ENCODE results near the gene PGD. TPM values are rescaled to one million over a fixed set of nuclear protein-coding genes. Genes with fewer than 3 reads are reported as not detected.
A peak's percentile ranks its signal among the peaks of the same experiment; 100 is the strongest.

PGD gene
- total and polyA plus RNA-seq, 2 experiments from 2014 or later = 174 to 305 TPM

GRCh38 chr1:10450836-10451235 lies 52.0 kb downstream of the PGD start:
- H3K4me2 ChIP-seq = peak overlapping the region; percentile 68
- H3K79me2 ChIP-seq (replicated peaks; ENCODE audit: insufficient read depth) = no peaks in the 10 kb centered on the region
- H3K4me1 Mint-ChIP-seq = peaks cover 24% of the 10 kb centered on the region
- H3K4me1 ChIP-seq (ENCODE audit: insufficient read depth) = peaks cover 19% of the 10 kb centered on the region
- H3F3A ChIP-seq (replicated peaks; ENCODE audit: low read depth) = peaks cover 7% of the 10 kb centered on the region; the same call in 1 of the 2 replicates
- peaks cover 10% of the 10 kb centered on the region; the same call in 2 of the 3 replicates for H3K36me3 Mint-ChIP-seq (ENCODE audit: low read depth)
- peak overlapping the region; percentile 17; the same call in 2 of the 3 replicates for H3K4me3 Mint-ChIP-seq
- H3K27ac Mint-ChIP-seq = no peak overlapping the region; the same call in 1 of the 2 replicates
- H4K20me1 ChIP-seq (replicated peaks; ENCODE audit: insufficient read depth) = no peaks in the 10 kb centered on the region
- no peaks in the 10 kb centered on the region for H3K36me3 ChIP-seq (ENCODE audit: insufficient read depth)
- ATAC-seq (peak; percentile 24; the same call in 2 of the 3 replicates), DNase-seq (ENCODE audit: low spot score) (no peak)
- no peaks in the 10 kb centered on the region for H3K27me3 ChIP-seq (ENCODE audit: insufficient read depth)
- 0 out of 2 replicates have a peak overlapping the region, but pooled peaks have one; percentile 4 for H3K27ac ChIP-seq (ENCODE audit: low read depth)
- H3K4me3 ChIP-seq = peak overlapping the region; percentile 36; the same call in 1 of the 2 replicates
- no peaks in the 10 kb centered on the region for H3K27me3 Mint-ChIP-seq (ENCODE audit: insufficient read depth, low read depth, poor library complexity)
- H3K9me3 Mint-ChIP-seq = peaks cover 2% of the 10 kb centered on the region; the same call in 1 of the 3 replicates
- no peak for TF ChIP-seq ZNF114 (CRISPR knock-in tag; IDR thresholded peaks at IDR 0.05)
- TF ChIP-seq, protein P1, sequence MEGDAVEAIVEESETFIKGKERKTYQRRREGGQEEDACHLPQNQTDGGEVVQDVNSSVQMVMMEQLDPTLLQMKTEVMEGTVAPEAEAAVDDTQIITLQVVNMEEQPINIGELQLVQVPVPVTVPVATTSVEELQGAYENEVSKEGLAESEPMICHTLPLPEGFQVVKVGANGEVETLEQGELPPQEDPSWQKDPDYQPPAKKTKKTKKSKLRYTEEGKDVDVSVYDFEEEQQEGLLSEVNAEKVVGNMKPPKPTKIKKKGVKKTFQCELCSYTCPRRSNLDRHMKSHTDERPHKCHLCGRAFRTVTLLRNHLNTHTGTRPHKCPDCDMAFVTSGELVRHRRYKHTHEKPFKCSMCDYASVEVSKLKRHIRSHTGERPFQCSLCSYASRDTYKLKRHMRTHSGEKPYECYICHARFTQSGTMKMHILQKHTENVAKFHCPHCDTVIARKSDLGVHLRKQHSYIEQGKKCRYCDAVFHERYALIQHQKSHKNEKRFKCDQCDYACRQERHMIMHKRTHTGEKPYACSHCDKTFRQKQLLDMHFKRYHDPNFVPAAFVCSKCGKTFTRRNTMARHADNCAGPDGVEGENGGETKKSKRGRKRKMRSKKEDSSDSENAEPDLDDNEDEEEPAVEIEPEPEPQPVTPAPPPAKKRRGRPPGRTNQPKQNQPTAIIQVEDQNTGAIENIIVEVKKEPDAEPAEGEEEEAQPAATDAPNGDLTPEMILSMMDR (conservative IDR thresholded peaks at IDR 0.05; ENCODE audit: low read depth in 2 of 2) = no peak
- no peak for TF ChIP-seq ZNF331 (CRISPR knock-in tag; IDR thresholded peaks at IDR 0.05; ENCODE audit: low read depth)
- TF ChIP-seq NANOG (IDR thresholded peaks at IDR 0.05; ENCODE audit: borderline replicate concordance) = no peak
- TF ChIP-seq POLR2AphosphoS5 (IDR thresholded peaks at IDR 0.05; ENCODE audit: low read depth) = no peak
- TF ChIP-seq JUNB (IDR thresholded peaks at IDR 0.05; ENCODE audit: unreplicated experiment) = no peak
- TF ChIP-seq EZH2 (IDR thresholded peaks at IDR 0.05; ENCODE audit: low read depth, unreplicated experiment) = no peak
- TF ChIP-seq CREB1 (CRISPR knock-in tag; IDR thresholded peaks at IDR 0.05; ENCODE audit: low read depth) = no peak
- no peak for TF ChIP-seq ZNF462 (CRISPR knock-in tag; IDR thresholded peaks at IDR 0.05)
- TF ChIP-seq, protein P2, sequence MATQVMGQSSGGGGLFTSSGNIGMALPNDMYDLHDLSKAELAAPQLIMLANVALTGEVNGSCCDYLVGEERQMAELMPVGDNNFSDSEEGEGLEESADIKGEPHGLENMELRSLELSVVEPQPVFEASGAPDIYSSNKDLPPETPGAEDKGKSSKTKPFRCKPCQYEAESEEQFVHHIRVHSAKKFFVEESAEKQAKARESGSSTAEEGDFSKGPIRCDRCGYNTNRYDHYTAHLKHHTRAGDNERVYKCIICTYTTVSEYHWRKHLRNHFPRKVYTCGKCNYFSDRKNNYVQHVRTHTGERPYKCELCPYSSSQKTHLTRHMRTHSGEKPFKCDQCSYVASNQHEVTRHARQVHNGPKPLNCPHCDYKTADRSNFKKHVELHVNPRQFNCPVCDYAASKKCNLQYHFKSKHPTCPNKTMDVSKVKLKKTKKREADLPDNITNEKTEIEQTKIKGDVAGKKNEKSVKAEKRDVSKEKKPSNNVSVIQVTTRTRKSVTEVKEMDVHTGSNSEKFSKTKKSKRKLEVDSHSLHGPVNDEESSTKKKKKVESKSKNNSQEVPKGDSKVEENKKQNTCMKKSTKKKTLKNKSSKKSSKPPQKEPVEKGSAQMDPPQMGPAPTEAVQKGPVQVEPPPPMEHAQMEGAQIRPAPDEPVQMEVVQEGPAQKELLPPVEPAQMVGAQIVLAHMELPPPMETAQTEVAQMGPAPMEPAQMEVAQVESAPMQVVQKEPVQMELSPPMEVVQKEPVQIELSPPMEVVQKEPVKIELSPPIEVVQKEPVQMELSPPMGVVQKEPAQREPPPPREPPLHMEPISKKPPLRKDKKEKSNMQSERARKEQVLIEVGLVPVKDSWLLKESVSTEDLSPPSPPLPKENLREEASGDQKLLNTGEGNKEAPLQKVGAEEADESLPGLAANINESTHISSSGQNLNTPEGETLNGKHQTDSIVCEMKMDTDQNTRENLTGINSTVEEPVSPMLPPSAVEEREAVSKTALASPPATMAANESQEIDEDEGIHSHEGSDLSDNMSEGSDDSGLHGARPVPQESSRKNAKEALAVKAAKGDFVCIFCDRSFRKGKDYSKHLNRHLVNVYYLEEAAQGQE (IDR thresholded peaks at IDR 0.05; ENCODE audit: unreplicated experiment) = no peak
- TF ChIP-seq, protein P3, sequence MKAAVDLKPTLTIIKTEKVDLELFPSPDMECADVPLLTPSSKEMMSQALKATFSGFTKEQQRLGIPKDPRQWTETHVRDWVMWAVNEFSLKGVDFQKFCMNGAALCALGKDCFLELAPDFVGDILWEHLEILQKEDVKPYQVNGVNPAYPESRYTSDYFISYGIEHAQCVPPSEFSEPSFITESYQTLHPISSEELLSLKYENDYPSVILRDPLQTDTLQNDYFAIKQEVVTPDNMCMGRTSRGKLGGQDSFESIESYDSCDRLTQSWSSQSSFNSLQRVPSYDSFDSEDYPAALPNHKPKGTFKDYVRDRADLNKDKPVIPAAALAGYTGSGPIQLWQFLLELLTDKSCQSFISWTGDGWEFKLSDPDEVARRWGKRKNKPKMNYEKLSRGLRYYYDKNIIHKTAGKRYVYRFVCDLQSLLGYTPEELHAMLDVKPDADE (IDR thresholded peaks at IDR 0.05) = no peak
- no peak for TF ChIP-seq STAT1 (IDR thresholded peaks at IDR 0.05; ENCODE audit: unreplicated experiment)
- no peak for TF ChIP-seq EZH2phosphoT487 (IDR thresholded peaks at IDR 0.05; ENCODE audit: unreplicated experiment)
- no peaks in the 10 kb centered on the region for H3K9me2 ChIP-seq (ENCODE audit: insufficient read depth)
- H2AFZ ChIP-seq = no peak overlapping the region

Measured in GM23338 (cell line).